HEK293 (cell line): ENCODE measurements around the gene ORC2.

Experiments
- KLF16 ChIP-seq: fragments of 450-650 bp; formaldehyde crosslinking; IDR thresholded peaks from 2 replicates; pipeline ENCODE4 v1.5.1; 2017; ENCODE audit warnings: missing biosample characterization, missing genetic modification characterization
- SETDB1 ChIP-seq: IDR thresholded peaks from one replicate; pipeline ENCODE4 v1.6.1; 2017; ENCODE audit warnings: mild to moderate bottlenecking, low read length, moderate library complexity, mixed read lengths; ENCODE audit not compliant: insufficient read length
- ZBTB20 ChIP-seq: fragments of 450-650 bp; formaldehyde crosslinking; IDR thresholded peaks from 2 replicates; pipeline ENCODE4 v1.5.1; 2016; ENCODE audit warnings: missing biosample characterization, missing genetic modification characterization
- ZBTB7A ChIP-seq: fragments of 450-650 bp; formaldehyde crosslinking; IDR thresholded peaks from 2 replicates; pipeline ENCODE4 v1.5.1; 2016; ENCODE audit warnings: low read depth, missing biosample characterization, missing genetic modification characterization
- ZNF221 ChIP-seq: fragments of 450-650 bp; formaldehyde crosslinking; IDR thresholded peaks from 2 replicates; pipeline ENCODE4 v1.5.1; 2017; ENCODE audit warnings: missing biosample characterization, missing genetic modification characterization, borderline replicate concordance
- ZNF324 ChIP-seq: fragments of 450-650 bp; formaldehyde crosslinking; IDR thresholded peaks from 2 replicates; pipeline ENCODE4 v1.5.1; 2016; ENCODE audit warnings: missing biosample characterization, missing genetic modification characterization
- ZNF404 ChIP-seq: fragments of 450-650 bp; formaldehyde crosslinking; IDR thresholded peaks from 2 replicates; pipeline ENCODE4 v1.5.1; 2017; ENCODE audit warnings: missing biosample characterization, missing genetic modification characterization
- ZNF423 ChIP-seq: fragments of 450-650 bp; formaldehyde crosslinking; IDR thresholded peaks from 2 replicates; pipeline ENCODE4 v1.5.1; 2016; ENCODE audit warnings: missing biosample characterization, missing genetic modification characterization
- ZNF521 ChIP-seq: fragments of 450-650 bp; formaldehyde crosslinking; IDR thresholded peaks from 2 replicates; pipeline ENCODE4 v1.5.1; 2017; ENCODE audit warnings: missing biosample characterization, mild to moderate bottlenecking, missing genetic modification characterization
- ZNF544 ChIP-seq: fragments of 450-650 bp; formaldehyde crosslinking; IDR thresholded peaks from 2 replicates; pipeline ENCODE4 v1.5.0; 2017; ENCODE audit warnings: missing biosample characterization, missing genetic modification characterization
- ZNF558 ChIP-seq: fragments of 450-650 bp; formaldehyde crosslinking; IDR thresholded peaks from 2 replicates; pipeline ENCODE4 v1.5.1; 2016; ENCODE audit warnings: missing biosample characterization, missing genetic modification characterization
- TF ChIP-seq, protein P1 (sequence below): fragments of 450-650 bp; formaldehyde crosslinking; IDR thresholded peaks from 2 replicates; pipeline ENCODE4 v1.5.1; 2016; ENCODE audit warnings: missing biosample characterization, missing genetic modification characterization
- TF ChIP-seq, protein P2 (sequence below): fragments of 450-650 bp; formaldehyde crosslinking; IDR thresholded peaks from 2 replicates; pipeline ENCODE4 v1.5.1; 2016; ENCODE audit warnings: missing biosample characterization, missing genetic modification characterization

GRCh38 chr2:200975672-200976071 is 12.2 kb upstream of the ORC2 start:
- TF ChIP-seq, protein P1, sequence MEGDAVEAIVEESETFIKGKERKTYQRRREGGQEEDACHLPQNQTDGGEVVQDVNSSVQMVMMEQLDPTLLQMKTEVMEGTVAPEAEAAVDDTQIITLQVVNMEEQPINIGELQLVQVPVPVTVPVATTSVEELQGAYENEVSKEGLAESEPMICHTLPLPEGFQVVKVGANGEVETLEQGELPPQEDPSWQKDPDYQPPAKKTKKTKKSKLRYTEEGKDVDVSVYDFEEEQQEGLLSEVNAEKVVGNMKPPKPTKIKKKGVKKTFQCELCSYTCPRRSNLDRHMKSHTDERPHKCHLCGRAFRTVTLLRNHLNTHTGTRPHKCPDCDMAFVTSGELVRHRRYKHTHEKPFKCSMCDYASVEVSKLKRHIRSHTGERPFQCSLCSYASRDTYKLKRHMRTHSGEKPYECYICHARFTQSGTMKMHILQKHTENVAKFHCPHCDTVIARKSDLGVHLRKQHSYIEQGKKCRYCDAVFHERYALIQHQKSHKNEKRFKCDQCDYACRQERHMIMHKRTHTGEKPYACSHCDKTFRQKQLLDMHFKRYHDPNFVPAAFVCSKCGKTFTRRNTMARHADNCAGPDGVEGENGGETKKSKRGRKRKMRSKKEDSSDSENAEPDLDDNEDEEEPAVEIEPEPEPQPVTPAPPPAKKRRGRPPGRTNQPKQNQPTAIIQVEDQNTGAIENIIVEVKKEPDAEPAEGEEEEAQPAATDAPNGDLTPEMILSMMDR (tag by site-specific recombination): no peak
- TF ChIP-seq SETDB1 (no peak), ZNF544 (no peak), ZNF423 (no peak), ZBTB7A (tag by site-specific recombination) (no peak), ZNF404 (tag by site-specific recombination) (no peak), ZNF521 (no peak), ZBTB20 (tag by site-specific recombination) (no peak), KLF16 (no peak), ZNF324 (tag by site-specific recombination) (no peak), ZNF221 (no peak), ZNF558 (no peak)
- TF ChIP-seq, protein P2, sequence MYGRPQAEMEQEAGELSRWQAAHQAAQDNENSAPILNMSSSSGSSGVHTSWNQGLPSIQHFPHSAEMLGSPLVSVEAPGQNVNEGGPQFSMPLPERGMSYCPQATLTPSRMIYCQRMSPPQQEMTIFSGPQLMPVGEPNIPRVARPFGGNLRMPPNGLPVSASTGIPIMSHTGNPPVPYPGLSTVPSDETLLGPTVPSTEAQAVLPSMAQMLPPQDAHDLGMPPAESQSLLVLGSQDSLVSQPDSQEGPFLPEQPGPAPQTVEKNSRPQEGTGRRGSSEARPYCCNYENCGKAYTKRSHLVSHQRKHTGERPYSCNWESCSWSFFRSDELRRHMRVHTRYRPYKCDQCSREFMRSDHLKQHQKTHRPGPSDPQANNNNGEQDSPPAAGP (tag by site-specific recombination): no peak
